Measurements from ENCODE around the gene PGP.

The PGP gene

DNA sequence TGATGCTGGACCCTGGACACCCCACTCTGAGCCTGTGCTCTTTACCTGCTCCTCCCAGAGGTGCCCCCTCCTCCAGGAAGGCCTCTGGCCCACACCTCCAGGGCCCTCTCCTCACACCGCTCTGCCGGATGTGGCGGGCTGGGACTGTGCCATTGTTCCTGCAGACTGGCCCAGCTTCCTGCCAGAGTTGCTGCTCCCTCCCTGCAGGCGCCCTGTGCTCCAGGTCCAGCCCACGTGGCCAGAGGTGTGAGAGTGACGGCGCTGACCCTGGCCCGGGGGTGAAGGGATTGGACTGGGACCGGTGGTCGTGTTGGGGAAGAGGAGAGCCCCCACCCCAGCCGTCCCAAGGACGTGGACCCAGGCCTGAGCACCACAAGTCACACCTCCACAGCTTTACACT is 14.5 kb upstream of the PGP start:
- DNase-seq: no peak
- in situ Hi-C loops (cut with HindIII; ENCODE audit: low pct_ligation_motif_present, low pct_unique_long_range_greater_than_20kb, low sequenced_read_pairs): no loop called here

DNA sequence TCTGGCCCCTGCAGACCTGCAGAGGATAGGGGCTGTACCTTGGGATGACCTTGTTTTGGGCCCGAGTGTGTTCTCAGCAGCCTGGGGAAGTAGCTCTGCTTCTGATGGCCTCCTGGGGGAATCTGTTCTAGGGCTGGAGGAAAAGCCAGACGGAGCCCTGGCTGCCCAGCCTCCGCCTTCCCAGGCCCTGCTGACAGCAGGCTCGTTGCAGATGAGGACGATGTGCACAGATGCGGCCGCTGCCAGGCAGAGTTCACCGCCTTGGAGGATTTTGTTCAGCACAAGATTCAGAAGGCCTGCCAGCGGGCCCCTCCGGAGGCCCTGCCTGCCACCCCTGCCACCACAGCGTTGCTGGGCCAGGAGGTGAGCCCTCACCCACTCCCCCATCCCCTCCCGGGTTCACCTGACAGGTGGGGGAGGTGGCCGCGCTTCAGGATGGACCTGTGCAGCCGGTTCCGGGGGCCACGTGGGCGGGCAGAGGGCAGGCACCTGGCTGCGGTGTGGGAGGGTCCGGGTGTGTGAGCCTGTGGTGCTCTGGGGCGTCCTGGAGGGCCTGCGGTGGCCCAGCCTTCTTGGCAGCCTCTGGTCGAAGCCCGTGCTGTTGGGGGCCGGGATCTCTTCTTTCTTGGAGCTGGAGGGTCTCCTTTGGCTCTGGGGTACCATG is 13.7 kb upstream of the PGP start:
- in situ Hi-C loops (cut with HindIII; ENCODE audit: low pct_ligation_motif_present, low pct_unique_long_range_greater_than_20kb, low sequenced_read_pairs): no loop called here
- no peak for DNase-seq

GRCh38 chr16:2226918-2227317 is 12.3 kb upstream of the PGP start:
- in situ Hi-C loops (cut with HindIII; ENCODE audit: low pct_ligation_motif_present, low pct_unique_long_range_greater_than_20kb, low sequenced_read_pairs): no loop called here
- DNase-seq: no peak

- DNase-seq: peak; percentile 60
- in situ Hi-C loops (cut with HindIII; ENCODE audit: low pct_ligation_motif_present, low pct_unique_long_range_greater_than_20kb, low sequenced_read_pairs): no loop called here
These were observed 11.7 kb upstream of the PGP start for GRCh38 chr16:2226245-2226793.

- in situ Hi-C loops (cut with HindIII; ENCODE audit: low pct_ligation_motif_present, low pct_unique_long_range_greater_than_20kb, low sequenced_read_pairs): no loop called here
- DNase-seq: peak; percentile 65
These were observed 9.4 kb upstream of the PGP start for GRCh38 chr16:2223942-2224486.

DNA sequence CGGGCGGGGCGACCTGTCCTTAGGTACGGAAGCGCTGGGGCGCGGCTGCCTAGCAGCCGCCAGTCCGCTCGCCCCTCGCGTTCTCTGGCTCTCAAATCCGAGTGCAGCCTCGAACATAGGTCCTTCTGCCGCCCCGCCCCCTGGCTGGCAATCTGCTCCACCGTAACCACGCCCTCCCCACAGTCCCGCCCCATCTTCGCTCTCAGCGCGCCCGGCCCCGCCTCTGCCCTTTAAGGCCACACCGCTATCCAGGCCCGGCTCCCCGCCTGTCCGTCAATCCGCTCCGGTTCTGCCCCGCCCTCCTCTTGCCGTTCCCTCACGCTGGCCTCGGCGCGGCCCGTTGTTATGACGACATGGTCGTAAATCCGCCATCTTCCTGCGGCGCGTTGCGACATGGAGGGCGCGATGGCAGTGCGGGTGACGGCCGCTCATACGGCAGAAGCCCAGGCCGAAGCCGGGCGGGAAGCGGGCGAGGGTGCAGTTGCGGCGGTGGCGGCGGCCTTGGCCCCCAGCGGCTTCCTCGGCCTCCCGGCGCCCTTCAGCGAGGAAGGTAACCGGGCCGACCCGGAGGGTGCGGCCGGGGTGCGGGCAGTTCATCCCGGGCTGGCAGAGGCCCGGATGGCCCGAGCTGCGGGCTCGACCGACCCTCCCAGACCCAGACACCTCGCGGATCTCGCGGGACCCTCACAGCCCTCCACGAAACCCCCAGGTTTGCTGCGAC is 8.7 kb upstream of the PGP start, which contains the start of gene E4F1:
Gene E4F1 (plus strand): TSS at position 371 of the 721 bp plus-strand sequence. CDS start 23 bp downstream, at position 394.
- DNase-seq: peak; percentile 100
- in situ Hi-C loops (cut with HindIII; ENCODE audit: low pct_ligation_motif_present, low pct_unique_long_range_greater_than_20kb, low sequenced_read_pairs): no loop called here

GRCh38 chr16:2216330-2216729 is 1.7 kb upstream of the PGP start:
- no peak for DNase-seq
- in situ Hi-C loops (cut with HindIII; ENCODE audit: low pct_ligation_motif_present, low pct_unique_long_range_greater_than_20kb, low sequenced_read_pairs): no loop called here

DNA sequence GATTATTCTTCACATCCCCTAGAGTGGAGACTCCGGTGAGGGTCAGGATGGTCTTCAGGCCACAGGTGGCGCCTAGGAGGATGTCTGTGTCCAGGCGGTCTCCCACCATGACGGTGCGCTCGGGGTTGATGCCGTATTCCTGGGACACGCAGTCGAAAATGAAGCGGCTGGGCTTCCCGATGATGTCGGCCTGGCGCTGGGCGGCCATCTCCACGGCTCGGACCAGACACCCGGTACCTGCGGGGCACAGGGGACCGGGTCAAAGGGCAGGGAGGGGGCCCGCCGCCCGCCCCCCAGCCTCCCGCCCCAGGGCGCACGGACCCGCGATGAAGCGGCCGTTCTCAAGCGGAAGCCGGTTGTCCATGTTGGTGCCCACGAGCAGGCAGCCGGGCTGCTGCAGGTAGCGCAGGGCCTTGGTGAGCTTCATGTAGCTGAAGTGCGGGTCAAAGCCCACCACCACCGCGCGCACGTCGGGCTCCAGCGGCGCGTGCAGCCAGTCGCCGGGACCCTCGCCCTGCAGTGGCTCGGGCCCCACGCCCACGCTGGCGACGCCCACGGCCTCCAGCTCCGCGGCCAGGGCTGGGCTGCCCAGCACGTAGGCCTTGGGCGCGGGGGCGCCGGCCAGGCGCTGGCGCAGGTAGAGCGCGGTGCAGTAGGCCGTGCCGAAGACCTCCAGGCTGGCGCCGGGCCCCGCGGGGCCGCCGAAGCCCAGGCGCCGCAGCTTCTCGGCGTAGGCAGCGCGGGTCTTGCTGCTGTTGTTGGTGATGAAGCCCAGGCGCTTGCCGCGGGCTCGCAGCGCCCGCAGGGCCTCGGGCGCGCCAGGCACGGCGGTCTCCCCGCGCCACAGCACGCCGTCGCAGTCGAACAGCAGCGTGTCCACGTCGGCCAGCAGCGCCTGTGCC is 572 bp downstream of the PGP start:
- in situ Hi-C loops (cut with HindIII; ENCODE audit: low pct_ligation_motif_present, low pct_unique_long_range_greater_than_20kb, low sequenced_read_pairs): no loop called here
- DNase-seq: peak; percentile 29

- in situ Hi-C loops (cut with HindIII; ENCODE audit: low pct_ligation_motif_present, low pct_unique_long_range_greater_than_20kb, low sequenced_read_pairs): no loop called here
- DNase-seq: no peak
These were observed 2.0 kb downstream of the PGP start for GRCh38 chr16:2212362-2213324.

DNA sequence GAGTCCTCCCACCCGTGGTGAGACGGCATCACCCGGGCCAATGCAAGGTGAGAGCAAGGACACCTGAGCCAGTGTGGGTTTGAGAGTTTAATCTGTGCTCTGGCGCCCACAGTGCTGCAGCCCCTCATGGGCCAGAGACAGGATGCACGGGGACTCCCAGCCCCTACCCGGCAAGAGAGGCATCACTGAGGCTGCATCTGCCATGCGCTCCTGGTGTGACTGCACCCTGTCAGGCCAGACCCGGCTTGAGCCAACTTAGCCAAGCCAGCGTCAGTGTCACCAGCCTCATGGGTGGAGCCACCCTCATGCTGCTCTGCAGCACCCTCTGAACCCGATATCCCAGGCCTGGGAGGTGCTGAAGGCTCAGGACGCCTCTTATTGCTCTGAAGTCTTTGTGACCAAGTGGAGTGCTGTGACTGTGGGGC is 2.7 kb downstream of the PGP start:
- in situ Hi-C loops (cut with HindIII; ENCODE audit: low pct_ligation_motif_present, low pct_unique_long_range_greater_than_20kb, low sequenced_read_pairs): no loop called here

DNA sequence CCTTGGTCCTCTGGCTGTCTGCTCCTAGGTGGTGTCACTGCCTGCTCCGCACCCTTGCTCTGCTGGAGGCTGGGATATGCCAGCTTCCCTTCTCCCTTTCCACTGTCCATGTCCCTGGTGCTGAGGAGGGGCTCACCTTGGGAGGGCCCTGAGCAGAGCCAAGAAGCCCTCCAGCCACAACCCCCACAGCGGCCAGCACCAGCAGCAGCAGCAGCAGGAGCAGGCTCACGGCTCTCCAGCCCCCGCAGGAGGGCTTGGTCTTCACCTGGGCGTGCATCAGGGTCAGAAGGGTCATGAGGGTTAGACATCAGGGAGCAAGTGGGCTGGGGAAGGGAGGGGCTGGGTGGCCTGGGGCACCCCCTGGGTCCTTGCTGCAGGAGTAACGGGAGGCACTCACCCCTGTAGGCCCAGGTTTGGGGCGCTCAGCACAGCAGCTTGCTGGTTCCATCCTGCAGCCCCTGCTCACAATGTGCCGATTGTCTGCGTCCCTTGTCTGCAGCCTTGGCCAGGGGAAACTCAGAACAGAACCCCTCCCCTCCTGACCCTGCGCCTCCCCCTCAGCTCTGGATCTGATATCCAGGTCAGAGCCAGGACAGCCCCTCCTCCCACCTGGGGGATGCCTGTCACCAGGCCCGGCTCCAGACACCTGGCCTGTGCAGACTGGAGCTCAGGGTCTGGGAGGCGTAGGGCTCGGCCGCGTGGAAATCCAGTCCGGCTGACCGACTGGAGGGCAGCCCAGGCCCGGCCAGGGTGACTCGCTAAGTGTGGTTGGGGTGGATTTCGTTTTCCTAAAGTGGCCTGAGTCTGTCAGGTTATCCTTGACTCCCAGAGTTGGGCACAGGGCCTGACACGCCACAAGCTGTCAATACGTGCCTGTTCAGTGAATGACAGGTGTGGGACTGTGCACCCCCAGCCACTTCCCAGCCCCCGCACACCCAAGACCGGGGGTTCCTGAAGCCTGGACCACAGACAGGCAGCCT is 4.0 kb downstream of the PGP start, which contains the start of gene BRICD5:
Gene BRICD5 (minus strand): TSS at position 478 of the 980 bp plus-strand sequence. CDS start 30 bp downstream, at position 448.
- no peak for DNase-seq
- in situ Hi-C loops (cut with HindIII; ENCODE audit: low pct_ligation_motif_present, low pct_unique_long_range_greater_than_20kb, low sequenced_read_pairs): no loop called here

More for the DNA sequence above, 2.7 kb downstream of the PGP start:
- no peak for DNase-seq

- DNase-seq: no peak
- in situ Hi-C loops (cut with HindIII; ENCODE audit: low pct_ligation_motif_present, low pct_unique_long_range_greater_than_20kb, low sequenced_read_pairs): no loop called here
These were observed 4.7 kb downstream of the PGP start for GRCh38 chr16:2210009-2210332.

- in situ Hi-C loops (cut with HindIII; ENCODE audit: low pct_ligation_motif_present, low pct_unique_long_range_greater_than_20kb, low sequenced_read_pairs): no loop called here
- no peak for DNase-seq
These were observed 5.2 kb downstream of the PGP start for GRCh38 chr16:2209258-2210008.

DNA sequence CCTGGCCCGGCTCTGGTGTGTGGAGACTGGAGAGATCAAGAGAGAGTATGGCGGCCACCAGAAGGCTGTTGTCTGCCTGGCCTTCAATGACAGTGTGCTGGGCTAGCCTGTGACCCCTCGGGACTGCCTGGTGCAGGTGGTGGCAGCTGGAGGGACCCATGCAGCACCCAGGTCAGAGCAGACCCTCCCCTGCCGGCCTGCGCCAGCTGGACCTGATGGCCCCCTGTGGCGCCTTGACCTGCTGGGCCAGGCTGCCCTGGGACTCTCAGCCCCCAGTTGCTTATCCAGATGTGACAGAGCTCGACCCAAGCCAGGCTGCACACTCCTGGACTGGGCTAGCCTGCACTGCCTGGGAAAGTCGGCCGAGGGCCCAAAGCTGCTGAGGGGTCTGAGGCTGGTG is 5.9 kb downstream of the PGP start:
- in situ Hi-C loops (cut with HindIII; ENCODE audit: low pct_ligation_motif_present, low pct_unique_long_range_greater_than_20kb, low sequenced_read_pairs): no loop called here
- no peak for DNase-seq

DNA sequence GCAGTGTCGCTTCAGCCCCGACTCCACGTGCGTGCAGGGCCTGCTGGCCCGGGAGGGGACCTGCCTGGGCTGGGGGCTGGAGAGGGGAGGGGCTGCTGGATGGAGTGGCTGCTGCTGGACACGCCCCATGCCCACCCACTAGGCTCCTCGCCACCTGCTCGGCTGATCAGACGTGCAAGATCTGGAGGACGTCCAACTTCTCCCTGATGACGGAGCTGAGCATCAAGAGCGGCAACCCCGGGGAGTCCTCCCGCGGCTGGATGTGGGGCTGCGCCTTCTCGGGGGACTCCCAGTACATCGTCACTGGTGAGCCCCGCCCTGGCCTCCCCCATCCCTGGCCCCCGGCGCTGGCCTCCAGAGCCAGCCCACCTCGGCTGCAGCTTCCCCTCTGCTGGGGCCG is 6.3 kb downstream of the PGP start:
- in situ Hi-C loops (cut with HindIII; ENCODE audit: low pct_ligation_motif_present, low pct_unique_long_range_greater_than_20kb, low sequenced_read_pairs): no loop called here
- DNase-seq: no peak

DNA sequence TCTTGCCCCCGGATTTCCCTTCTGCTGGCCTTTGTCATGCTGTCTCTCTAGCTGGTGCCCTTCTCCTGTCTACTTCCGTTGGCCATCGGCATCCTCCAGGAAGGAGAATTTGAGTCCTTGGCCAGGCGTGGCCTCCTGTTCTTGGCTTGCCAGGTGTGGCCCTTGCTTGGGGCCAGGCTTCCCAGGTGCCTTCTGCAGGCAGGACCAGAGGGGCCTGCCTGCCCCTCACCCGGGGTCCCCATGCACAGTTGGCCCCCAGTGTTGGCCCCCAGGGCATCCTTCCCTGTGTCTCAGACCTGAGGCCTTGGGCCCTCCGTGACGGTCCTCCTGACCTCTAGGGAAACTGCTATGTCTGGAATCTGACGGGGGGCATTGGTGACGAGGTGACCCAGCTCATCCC is 6.8 kb downstream of the PGP start:
- in situ Hi-C loops (cut with HindIII; ENCODE audit: low pct_ligation_motif_present, low pct_unique_long_range_greater_than_20kb, low sequenced_read_pairs): no loop called here

More for the DNA sequence above, 6.8 kb downstream of the PGP start:
- no peak for DNase-seq

Measured in ACHN (cell line).